ENCODE data around the gene USE1. TPM values are rescaled to one million over a fixed set of nuclear protein-coding genes. Genes with fewer than 3 reads are reported as not detected.

The USE1 gene, protein sequence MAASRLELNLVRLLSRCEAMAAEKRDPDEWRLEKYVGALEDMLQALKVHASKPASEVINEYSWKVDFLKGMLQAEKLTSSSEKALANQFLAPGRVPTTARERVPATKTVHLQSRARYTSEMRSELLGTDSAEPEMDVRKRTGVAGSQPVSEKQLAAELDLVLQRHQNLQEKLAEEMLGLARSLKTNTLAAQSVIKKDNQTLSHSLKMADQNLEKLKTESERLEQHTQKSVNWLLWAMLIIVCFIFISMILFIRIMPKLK
- 10 to 100 TPM; 16.6 to 25.5 (median 23.8) TPM for total RNA-seq

DNA sequence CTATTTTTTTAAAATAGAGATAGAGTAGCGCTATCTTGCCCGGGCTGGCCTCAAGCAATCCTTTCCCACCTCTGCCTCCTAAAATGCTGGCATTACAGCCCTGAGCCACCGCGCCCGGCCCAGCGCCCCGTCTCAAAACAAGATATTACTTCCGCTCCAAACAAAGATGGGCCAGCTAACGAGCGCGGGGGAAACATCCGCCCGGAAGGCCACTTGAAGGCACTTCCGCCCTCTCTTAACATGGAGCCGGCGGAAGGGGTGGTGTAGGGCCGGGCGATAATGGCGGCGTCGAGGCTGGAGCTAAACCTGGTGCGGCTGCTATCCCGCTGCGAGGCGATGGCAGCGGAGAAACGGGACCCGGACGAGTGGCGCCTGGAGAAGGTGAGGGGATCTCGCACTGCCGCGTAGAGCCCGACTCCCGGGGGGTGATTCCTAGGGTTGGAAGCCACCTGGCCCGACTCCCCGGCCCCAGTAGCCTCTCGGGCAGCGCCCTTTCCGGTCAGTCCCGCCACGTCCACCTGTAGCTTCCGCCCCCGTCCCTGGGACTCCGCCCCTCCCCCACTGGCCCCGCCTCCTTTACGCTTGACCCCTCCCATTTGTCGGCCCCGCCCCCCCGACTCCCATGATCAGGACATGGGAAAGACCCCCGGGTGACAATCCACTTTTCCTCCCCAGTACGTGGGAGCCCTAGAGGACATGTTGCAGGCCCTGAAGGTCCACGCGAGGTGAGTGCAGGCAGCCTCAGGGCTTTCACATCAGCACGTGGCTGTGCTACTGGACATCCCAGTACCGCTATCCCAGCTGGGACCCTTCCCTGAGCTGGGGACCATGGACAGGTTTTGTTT lies at the start of gene USE1:
USE1 (plus strand) TSS at position 231 of the 845 bp plus-strand sequence; CDS start at position 280, 49 bp downstream.
- TF ChIP-seq, protein P1, sequence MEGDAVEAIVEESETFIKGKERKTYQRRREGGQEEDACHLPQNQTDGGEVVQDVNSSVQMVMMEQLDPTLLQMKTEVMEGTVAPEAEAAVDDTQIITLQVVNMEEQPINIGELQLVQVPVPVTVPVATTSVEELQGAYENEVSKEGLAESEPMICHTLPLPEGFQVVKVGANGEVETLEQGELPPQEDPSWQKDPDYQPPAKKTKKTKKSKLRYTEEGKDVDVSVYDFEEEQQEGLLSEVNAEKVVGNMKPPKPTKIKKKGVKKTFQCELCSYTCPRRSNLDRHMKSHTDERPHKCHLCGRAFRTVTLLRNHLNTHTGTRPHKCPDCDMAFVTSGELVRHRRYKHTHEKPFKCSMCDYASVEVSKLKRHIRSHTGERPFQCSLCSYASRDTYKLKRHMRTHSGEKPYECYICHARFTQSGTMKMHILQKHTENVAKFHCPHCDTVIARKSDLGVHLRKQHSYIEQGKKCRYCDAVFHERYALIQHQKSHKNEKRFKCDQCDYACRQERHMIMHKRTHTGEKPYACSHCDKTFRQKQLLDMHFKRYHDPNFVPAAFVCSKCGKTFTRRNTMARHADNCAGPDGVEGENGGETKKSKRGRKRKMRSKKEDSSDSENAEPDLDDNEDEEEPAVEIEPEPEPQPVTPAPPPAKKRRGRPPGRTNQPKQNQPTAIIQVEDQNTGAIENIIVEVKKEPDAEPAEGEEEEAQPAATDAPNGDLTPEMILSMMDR (IDR thresholded peaks at IDR 0.05): no peak
- TF ChIP-seq POLR2A (IDR thresholded peaks at IDR 0.05): no peak
- H3K4me3 ChIP-seq (ENCODE audit: low read depth, poor library complexity, severe bottlenecking): peak within 1 kb of the TSS; percentile 40
- peak; percentile 90 to 98 for DNase-seq (ENCODE audit: low spot score in 2 of 2)
- intact Hi-C loops (cut with DNase I; ENCODE audit: low total_unique reads): no loop called here
- WGBS, 2 donors: 2 to 9% methylated on average over 30 to 45 of the region's 56 CpGs

DNA sequence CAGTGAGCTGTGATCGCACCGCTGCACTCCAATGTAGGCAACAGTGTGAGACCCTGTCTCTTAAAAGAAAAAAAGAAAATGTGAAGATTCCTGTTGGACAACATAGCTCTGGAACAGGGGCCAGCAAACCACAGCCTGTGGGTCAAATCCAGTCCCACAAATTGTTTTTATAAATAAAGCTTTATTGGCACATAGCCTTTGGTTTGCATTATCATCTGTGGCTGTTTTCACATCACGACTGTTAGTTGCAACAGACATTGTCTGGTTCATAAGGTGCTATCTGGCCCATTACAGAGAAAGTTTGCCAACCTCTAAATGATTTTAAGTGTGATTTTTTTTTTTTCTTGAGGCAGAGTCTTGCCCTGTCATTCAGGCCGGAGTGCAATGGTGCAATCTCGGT lies 49.4 kb upstream of the USE1 start:
- intact Hi-C loops (cut with DNase I; ENCODE audit: low total_unique reads): no loop called here
- no peak for TF ChIP-seq POLR2A (IDR thresholded peaks at IDR 0.05)
- TF ChIP-seq, protein P1 (IDR thresholded peaks at IDR 0.05): no peak
- no peak overlapping the region for H3K4me3 ChIP-seq (ENCODE audit: low read depth, poor library complexity, severe bottlenecking)
- 96 to 99% methylated on average over 5 of the region's 5 CpGs for WGBS, 2 donors
- DNase-seq (ENCODE audit: low spot score in 2 of 2): no peak

DNA sequence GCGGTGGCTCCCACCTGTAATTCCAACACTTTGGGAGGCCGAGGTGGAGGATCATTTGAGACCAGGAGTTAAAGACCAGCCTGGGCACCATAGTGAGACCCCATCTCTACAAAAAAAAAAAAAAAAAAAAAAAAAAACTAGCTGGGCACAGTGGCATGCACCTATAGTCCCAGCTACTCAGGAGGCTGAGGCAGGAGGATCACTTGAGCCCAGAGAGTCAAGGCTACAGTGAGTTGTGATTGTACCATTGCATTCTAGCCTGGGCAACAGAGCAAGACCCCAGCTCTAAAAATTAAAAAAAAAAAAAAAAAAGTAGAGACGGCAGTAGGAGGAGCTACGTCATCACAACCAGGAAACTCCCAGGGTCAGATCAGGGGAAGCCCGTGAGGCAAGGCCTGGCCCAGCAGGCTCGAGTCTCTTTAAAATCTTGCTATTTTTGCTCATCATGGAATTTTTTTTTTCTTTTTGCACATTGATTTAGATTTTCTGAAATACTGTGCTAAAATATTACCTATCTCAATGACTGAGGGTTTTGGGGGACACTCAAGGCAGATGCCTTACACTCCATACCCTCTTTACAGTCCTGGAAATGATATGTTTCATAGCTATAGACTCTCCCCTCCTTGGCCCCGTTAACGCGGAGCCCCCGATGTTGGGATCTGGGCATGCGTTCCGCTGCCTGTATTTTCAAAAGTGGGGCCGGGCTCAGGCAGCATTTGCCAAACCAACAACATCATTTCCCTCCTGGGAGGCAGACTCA lies 44.4 kb upstream of the USE1 start:
- intact Hi-C loops (cut with DNase I; ENCODE audit: low total_unique reads): no loop called here
- TF ChIP-seq, protein P1 (IDR thresholded peaks at IDR 0.05): no peak
- no peak for TF ChIP-seq POLR2A (IDR thresholded peaks at IDR 0.05)
- WGBS, 2 donors: 85 to 87% methylated on average over 13 of the region's 13 CpGs
- no peak for DNase-seq (ENCODE audit: low spot score in 2 of 2)
- H3K4me3 ChIP-seq (ENCODE audit: low read depth, poor library complexity, severe bottlenecking): no peak overlapping the region

DNA sequence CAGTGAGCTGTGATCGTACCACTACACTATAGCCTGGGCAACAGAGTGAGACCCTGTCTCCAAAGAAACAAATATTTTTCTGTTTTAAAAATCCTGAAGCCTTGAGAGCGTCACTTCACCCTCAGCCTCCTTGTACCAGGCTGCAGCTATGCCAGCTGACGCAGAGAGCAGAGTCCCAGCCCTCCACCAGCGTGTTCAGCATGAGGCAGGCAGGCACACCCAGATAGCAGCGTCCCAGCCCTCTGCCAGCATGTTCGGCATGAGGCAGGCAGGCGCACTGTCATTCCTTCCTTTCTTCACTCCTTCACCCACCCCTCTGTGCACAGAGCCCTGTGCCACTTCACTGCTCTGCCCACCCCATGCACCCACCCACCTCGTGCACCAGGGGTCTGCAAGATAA lies 43.3 kb upstream of the USE1 start:
- no peak overlapping the region for H3K4me3 ChIP-seq (ENCODE audit: low read depth, poor library complexity, severe bottlenecking)
- intact Hi-C loops (cut with DNase I; ENCODE audit: low total_unique reads): no loop called here
- no peak for TF ChIP-seq POLR2A (IDR thresholded peaks at IDR 0.05)
- TF ChIP-seq, protein P1 (IDR thresholded peaks at IDR 0.05): no peak
- WGBS, 2 donors: 87 to 88% methylated on average over 8 of the region's 8 CpGs
- DNase-seq (ENCODE audit: low spot score in 2 of 2): no peak

DNA sequence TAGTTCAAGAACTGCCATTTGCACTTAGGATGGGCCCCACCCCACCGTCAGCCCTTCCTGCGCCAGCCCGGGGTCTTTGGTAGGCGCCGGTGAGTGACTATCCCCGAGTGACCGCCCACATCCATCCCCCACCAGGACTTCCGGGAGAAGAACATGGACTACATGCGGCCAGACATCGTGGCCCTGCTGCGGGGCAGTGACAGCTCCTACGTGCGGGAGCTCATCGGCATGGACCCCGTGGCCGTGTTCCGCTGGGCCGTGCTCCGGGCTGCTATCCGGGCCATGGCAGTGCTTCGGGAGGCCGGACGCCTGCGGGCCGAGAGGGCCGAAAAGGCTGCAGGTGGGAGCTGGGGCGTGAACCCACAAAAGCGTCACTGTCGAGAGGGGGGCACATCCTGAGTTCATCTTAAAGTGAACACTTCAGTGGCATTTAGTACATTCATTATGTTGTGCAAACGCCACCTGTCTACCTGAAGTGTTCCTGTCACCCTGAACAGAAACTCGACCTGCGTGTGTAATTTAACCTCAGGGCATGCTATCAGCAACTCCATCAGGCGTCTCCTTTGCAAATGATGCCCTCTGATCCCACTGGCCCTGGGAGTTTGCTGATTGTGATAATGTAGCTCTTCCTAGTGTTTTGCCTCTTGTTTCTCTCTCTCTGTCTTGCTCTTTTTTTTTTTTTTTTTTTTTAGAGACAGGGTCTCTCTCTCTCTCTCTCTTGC lies 42.4 kb upstream of the USE1 start:
- no peak for TF ChIP-seq POLR2A (IDR thresholded peaks at IDR 0.05)
- TF ChIP-seq, protein P1 (IDR thresholded peaks at IDR 0.05): no peak
- WGBS, 2 donors: 85 to 95% methylated on average over 24 to 25 of the region's 33 CpGs
- DNase-seq (ENCODE audit: low spot score in 2 of 2): no peak
- intact Hi-C loops (cut with DNase I; ENCODE audit: low total_unique reads): no loop called here
- no peak overlapping the region for H3K4me3 ChIP-seq (ENCODE audit: low read depth, poor library complexity, severe bottlenecking)
